Activated CD4-positive, alpha-beta T cell treated with anti-CD3 and anti-CD28 coated beads, Interleukin-2, amount 10 ng/mL, durations not matched to agents 7 days and 5 days (primary cell): ENCODE results near the gene KCNH1. TPM values are rescaled to one million over a fixed set of nuclear protein-coding genes. Genes with fewer than 3 reads are reported as not detected.

Experiments used
- CTCF ChIA-PET: fragments of 350-600 bp; sonication (Branson Sonifier 250); formaldehyde crosslinking; loops from one replicate; lab custom pipeline; 2021; ENCODE audit warnings: antibody characterized with exemption; lab: Charles Lee
- POLR2A ChIA-PET: fragments of 350-600 bp; sonication (Branson Sonifier 250); formaldehyde crosslinking; loops from one replicate; lab custom pipeline; 2021; ENCODE audit warnings: antibody characterized with exemption; lab: Charles Lee
- DNase-seq: peaks from one replicate; pipeline ENCODE4 v3.0.0-alpha.2; 2020
- H3K27ac Mint-ChIP-seq: one replicate; pipeline ENCODE4 v1.8.0; 2021; ENCODE audit warnings: mild to moderate bottlenecking, moderate library complexity, mixed read lengths
- H3K27me3 Mint-ChIP-seq: one replicate; pipeline ENCODE4 v1.8.0; 2021; ENCODE audit warnings: mixed read lengths
- H3K36me3 Mint-ChIP-seq: one replicate; pipeline ENCODE4 v1.8.0; 2021; ENCODE audit warnings: low read depth, mixed read lengths
- H3K4me1 Mint-ChIP-seq: one replicate; pipeline ENCODE4 v1.8.0; 2021; ENCODE audit warnings: mixed read lengths
- H3K4me3 Mint-ChIP-seq: one replicate; pipeline ENCODE4 v1.8.0; 2021; ENCODE audit warnings: mild to moderate bottlenecking, moderate library complexity, mixed read lengths
- H3K9me3 Mint-ChIP-seq: one replicate; pipeline ENCODE4 v1.8.0; 2021; ENCODE audit warnings: mixed read lengths
- total RNA-seq, 2 experiments: library from RNA; stranded (reverse); gene quantifications; one replicate each; pipeline ENCODE4 v1.2.3, GENCODE V29; 2021

The KCNH1 gene
- total RNA-seq, 2 experiments from 2014 or later: not detected

- Mint-ChIP-seq H3K36me3 (no peaks in the 10 kb centered on the region), H3K4me1 (no peaks in the 10 kb centered on the region), H3K9me3 (no peaks in the 10 kb centered on the region), H3K27ac (no peak overlapping the region), H3K27me3 (no peaks in the 10 kb centered on the region), H3K4me3 (no peak overlapping the region)
- ChIA-PET CTCF (no interaction called here), POLR2A (no interaction called here)
- no peak for DNase-seq
Measured at GRCh38 chr1:210920716-210921694, 212.9 kb downstream of the KCNH1 start.

- no peak for DNase-seq
- no peaks in the 10 kb centered on the region for H3K9me3 Mint-ChIP-seq
- no peaks in the 10 kb centered on the region for H3K4me1 Mint-ChIP-seq
- POLR2A ChIA-PET: no interaction called here
- CTCF ChIA-PET: no interaction called here
- no peaks in the 10 kb centered on the region for H3K36me3 Mint-ChIP-seq
- no peak overlapping the region for H3K4me3 Mint-ChIP-seq
- H3K27ac Mint-ChIP-seq: no peak overlapping the region
- no peaks in the 10 kb centered on the region for H3K27me3 Mint-ChIP-seq
Measured at GRCh38 chr1:210920258-210920657, 213.7 kb downstream of the KCNH1 start.

GRCh38 chr1:210918893-210919292, 215.1 kb downstream of the KCNH1 start:
- ChIA-PET CTCF (interaction anchor here (1.1 kb wide), 1 partner anchor 147 kb away, joined by 3 read pairs; no protein-coding TSS in a partner anchor), POLR2A (no interaction called here)
- H3K27me3 Mint-ChIP-seq: no peaks in the 10 kb centered on the region
- no peaks in the 10 kb centered on the region for H3K36me3 Mint-ChIP-seq
- no peaks in the 10 kb centered on the region for H3K9me3 Mint-ChIP-seq
- H3K4me1 Mint-ChIP-seq: no peaks in the 10 kb centered on the region
- no peak overlapping the region for H3K4me3 Mint-ChIP-seq
- no peak for DNase-seq
- H3K27ac Mint-ChIP-seq: no peak overlapping the region

- DNase-seq: no peak
- Mint-ChIP-seq H3K27me3 (no peaks in the 10 kb centered on the region), H3K36me3 (no peaks in the 10 kb centered on the region), H3K27ac (no peak overlapping the region), H3K4me1 (no peaks in the 10 kb centered on the region), H3K9me3 (no peaks in the 10 kb centered on the region), H3K4me3 (no peak overlapping the region)
- POLR2A ChIA-PET: no interaction called here
- CTCF ChIA-PET: no interaction called here
Measured at GRCh38 chr1:210917560-210918169, 216.3 kb downstream of the KCNH1 start.

- H3K36me3 Mint-ChIP-seq: no peaks in the 10 kb centered on the region
- no peaks in the 10 kb centered on the region for H3K9me3 Mint-ChIP-seq
- ChIA-PET POLR2A (no interaction called here), CTCF (no interaction called here)
- H3K27ac Mint-ChIP-seq: no peak overlapping the region
- H3K4me1 Mint-ChIP-seq: no peaks in the 10 kb centered on the region
- H3K27me3 Mint-ChIP-seq: no peaks in the 10 kb centered on the region
- no peak overlapping the region for H3K4me3 Mint-ChIP-seq
- no peak for DNase-seq
Measured at GRCh38 chr1:210916548-210916947, 217.4 kb downstream of the KCNH1 start.

- H3K9me3 Mint-ChIP-seq: no peaks in the 10 kb centered on the region
- CTCF ChIA-PET: no interaction called here
- no peaks in the 10 kb centered on the region for H3K4me1 Mint-ChIP-seq
Measured at GRCh38 chr1:210915890-210916507, 217.9 kb downstream of the KCNH1 start.

GRCh38 chr1:210912752-210913151, 221.2 kb downstream of the KCNH1 start:
- Mint-ChIP-seq H3K9me3 (no peaks in the 10 kb centered on the region), H3K4me1 (no peaks in the 10 kb centered on the region), H3K36me3 (no peaks in the 10 kb centered on the region), H3K27ac (no peak overlapping the region), H3K27me3 (no peaks in the 10 kb centered on the region), H3K4me3 (no peak overlapping the region)
- no peak for DNase-seq
- ChIA-PET POLR2A (no interaction called here), CTCF (no interaction called here)

More at GRCh38 chr1:210915890-210916507, 217.9 kb downstream of the KCNH1 start:
- POLR2A ChIA-PET: no interaction called here
- no peak for DNase-seq
- Mint-ChIP-seq H3K27ac (no peak overlapping the region), H3K4me3 (no peak overlapping the region), H3K27me3 (no peaks in the 10 kb centered on the region), H3K36me3 (no peaks in the 10 kb centered on the region)

GRCh38 chr1:210910020-210910575, 223.8 kb downstream of the KCNH1 start:
- no peak overlapping the region for H3K4me3 Mint-ChIP-seq
- ChIA-PET POLR2A (no interaction called here), CTCF (no interaction called here)
- H3K4me1 Mint-ChIP-seq: no peaks in the 10 kb centered on the region
- H3K9me3 Mint-ChIP-seq: no peaks in the 10 kb centered on the region
- no peaks in the 10 kb centered on the region for H3K36me3 Mint-ChIP-seq
- no peak overlapping the region for H3K27ac Mint-ChIP-seq
- H3K27me3 Mint-ChIP-seq: no peaks in the 10 kb centered on the region
- no peak for DNase-seq

GRCh38 chr1:210908791-210909190, 225.2 kb downstream of the KCNH1 start:
- Mint-ChIP-seq H3K4me3 (no peak overlapping the region), H3K27ac (no peak overlapping the region), H3K36me3 (no peaks in the 10 kb centered on the region), H3K9me3 (no peaks in the 10 kb centered on the region), H3K4me1 (no peaks in the 10 kb centered on the region), H3K27me3 (no peaks in the 10 kb centered on the region)
- ChIA-PET CTCF (no interaction called here), POLR2A (no interaction called here)
- DNase-seq: no peak

GRCh38 chr1:210908257-210908656, 225.7 kb downstream of the KCNH1 start:
- Mint-ChIP-seq H3K9me3 (no peaks in the 10 kb centered on the region), H3K27ac (no peak overlapping the region), H3K4me1 (no peaks in the 10 kb centered on the region), H3K27me3 (no peaks in the 10 kb centered on the region), H3K36me3 (no peaks in the 10 kb centered on the region), H3K4me3 (no peak overlapping the region)
- CTCF ChIA-PET: no interaction called here
- POLR2A ChIA-PET: no interaction called here
- no peak for DNase-seq

- Mint-ChIP-seq H3K4me3 (no peak overlapping the region), H3K4me1 (no peaks in the 10 kb centered on the region), H3K9me3 (no peaks in the 10 kb centered on the region), H3K27ac (no peak overlapping the region), H3K36me3 (no peaks in the 10 kb centered on the region), H3K27me3 (peaks cover 2% of the 10 kb centered on the region)
- ChIA-PET POLR2A (no interaction called here), CTCF (no interaction called here)
- no peak for DNase-seq
Measured at GRCh38 chr1:210907251-210907805, 226.6 kb downstream of the KCNH1 start.

GRCh38 chr1:210905944-210906453, 227.9 kb downstream of the KCNH1 start:
- POLR2A ChIA-PET: no interaction called here
- no peaks in the 10 kb centered on the region for H3K36me3 Mint-ChIP-seq
- CTCF ChIA-PET: interaction anchor here (1.1 kb wide), 1 partner anchor 9 kb away, joined by 3 read pairs; no protein-coding TSS in a partner anchor
- H3K9me3 Mint-ChIP-seq: no peaks in the 10 kb centered on the region
- H3K27me3 Mint-ChIP-seq: peaks cover 2% of the 10 kb centered on the region
- no peaks in the 10 kb centered on the region for H3K4me1 Mint-ChIP-seq
- no peak overlapping the region for H3K27ac Mint-ChIP-seq
- no peak for DNase-seq
- H3K4me3 Mint-ChIP-seq: no peak overlapping the region
